ENCODE measurements around the gene ABHD10. TPM values are rescaled to one million over a fixed set of nuclear protein-coding genes. Genes with fewer than 3 reads are reported as not detected.

Gene ABHD10
- total RNA-seq, 3 donors from 2014 or later (not counting 1 experiment from before 2014, with no cell fraction given), result 21.6 to 24.0 (median 22.6) TPM

- no peak overlapping the region for H3K27ac ChIP-seq (ENCODE audit: low read length)
- no peak overlapping the region for H3K4me3 Mint-ChIP-seq
Measured at GRCh38 chr3:111993038-111993437, 14.2 kb downstream of the ABHD10 start.

GRCh38 chr3:111998636-111999483 lies 20.0 kb downstream of the ABHD10 start, which contains the start of gene TAGLN3:
TSS of gene TAGLN3 (plus strand) at chr3:111998922. CDS start at chr3:111999423, 501 bp downstream.
- DNase-seq (peak in 1 of 2 donors; percentile 26), ATAC-seq (peak; percentile 50 to 68 (median 65))
- TF ChIP-seq CTCF (IDR thresholded peaks at IDR 0.05), result no peak
- Mint-ChIP-seq H3K4me1 (peaks cover 26 to 29% of the 10 kb centered on the region in 2 donors), H3K4me3 (peak within 1 kb of the TSS; percentile 87), H3K27me3 (ENCODE audit: low read depth in 2 of 2) (peaks cover 12 to 24% of the 10 kb centered on the region in 2 donors), H3K27ac (peak within 1 kb of the TSS in 1 of 2 donors; percentile 39), H3K9me3 (no peaks in the 10 kb centered on the region), H3K36me3 (no peaks in the 10 kb centered on the region)
- Histone ChIP-seq H3K27me3 (ENCODE audit: control insufficient read depth, insufficient read depth, low read length) (no peaks in the 10 kb centered on the region), H3K4me3 (ENCODE audit: low read length) (peak within 1 kb of the TSS; percentile 10), H3K4me1 (ENCODE audit: control insufficient read depth, insufficient read depth, low read length) (peaks cover 22% of the 10 kb centered on the region), H3K9me3 (ENCODE audit: control insufficient read depth, insufficient read depth, low read length) (no peaks in the 10 kb centered on the region), H3K36me3 (ENCODE audit: control insufficient read depth, insufficient read depth, low read length) (no peaks in the 10 kb centered on the region), H3K27ac (ENCODE audit: low read length) (no peak within 1 kb of the TSS)
- intact Hi-C loops (cut with micrococcal nuclease), result no loop called here
- WGBS (ENCODE audit: insufficient coverage), result 19% methylated on average over 30 of the region's 30 CpGs

More at GRCh38 chr3:111993038-111993437, 14.2 kb downstream of the ABHD10 start:
- DNase-seq, result no peak
- ATAC-seq, result no peak
- Mint-ChIP-seq H3K36me3 (peaks cover 11% of the 10 kb centered on the region), H3K27ac (no peak overlapping the region), H3K27me3 (ENCODE audit: low read depth in 2 of 2) (peaks cover 3 to 9% of the 10 kb centered on the region in 2 donors), H3K9me3 (no peaks in the 10 kb centered on the region), H3K4me1 (peaks cover 4 to 7% of the 10 kb centered on the region in 2 donors)
- H3K4me1 ChIP-seq (ENCODE audit: control insufficient read depth, insufficient read depth, low read length), result no peaks in the 10 kb centered on the region
- peaks cover 32% of the 10 kb centered on the region for H3K36me3 ChIP-seq (ENCODE audit: control insufficient read depth, insufficient read depth, low read length)
- H3K9me3 ChIP-seq (ENCODE audit: control insufficient read depth, insufficient read depth, low read length), result no peaks in the 10 kb centered on the region
- no peak overlapping the region for H3K4me3 ChIP-seq (ENCODE audit: low read length)
- 100% methylated on average over 1 of the region's 2 CpGs for WGBS (ENCODE audit: insufficient coverage)
- intact Hi-C loops (cut with micrococcal nuclease), result no loop called here
- no peaks in the 10 kb centered on the region for H3K27me3 ChIP-seq (ENCODE audit: control insufficient read depth, insufficient read depth, low read length)
- no peak for TF ChIP-seq CTCF (IDR thresholded peaks at IDR 0.05)

- H3K4me3 Mint-ChIP-seq, result peak overlapping the region; percentile 87
- Histone ChIP-seq H3K4me1 (ENCODE audit: control insufficient read depth, insufficient read depth, low read length) (peaks cover 22% of the 10 kb centered on the region), H3K36me3 (ENCODE audit: control insufficient read depth, insufficient read depth, low read length) (no peaks in the 10 kb centered on the region), H3K27ac (ENCODE audit: low read length) (no peak overlapping the region), H3K4me3 (ENCODE audit: low read length) (no peak overlapping the region), H3K27me3 (ENCODE audit: control insufficient read depth, insufficient read depth, low read length) (no peaks in the 10 kb centered on the region), H3K9me3 (ENCODE audit: control insufficient read depth, insufficient read depth, low read length) (no peaks in the 10 kb centered on the region)
- no peaks in the 10 kb centered on the region for H3K9me3 Mint-ChIP-seq
- H3K27me3 Mint-ChIP-seq (ENCODE audit: low read depth in 2 of 2), result peaks cover 12 to 24% of the 10 kb centered on the region in 2 donors
- no peaks in the 10 kb centered on the region for H3K36me3 Mint-ChIP-seq
- peak overlapping the region in 1 of 2 donors; percentile 39 for H3K27ac Mint-ChIP-seq
- peaks cover 26 to 29% of the 10 kb centered on the region in 2 donors for H3K4me1 Mint-ChIP-seq
- no peak for DNase-seq
- TF ChIP-seq CTCF (IDR thresholded peaks at IDR 0.05), result no peak
- intact Hi-C loops (cut with micrococcal nuclease), result no loop called here
- 37% methylated on average over 17 of the region's 19 CpGs for WGBS (ENCODE audit: insufficient coverage)
- no peak for ATAC-seq
Measured at GRCh38 chr3:111999484-112000324, 20.9 kb downstream of the ABHD10 start.

Measured in natural killer cell (primary cell).